IgD-negative memory B cell (primary cell): ENCODE results near the gene FBXO40. TPM values are rescaled to one million over a fixed set of nuclear protein-coding genes. Genes with fewer than 3 reads are reported as not detected.
"Not testable (repeated sequence)": the region's sequence is repeated elsewhere in the genome, so short reads cannot be mapped to it uniquely, and the experiment has no call there.

ENCODE experiments used
- H3K27ac Mint-ChIP-seq, 3 donors: one replicate each; pipeline ENCODE4 v1.8.0; 2020 to 2022; ENCODE audit warnings: mild to moderate bottlenecking in 3 of 3, mixed read lengths in 3 of 3, moderate library complexity in 1 of 3
- H3K27me3 Mint-ChIP-seq: one replicate; pipeline ENCODE4 v1.8.0; 2021; ENCODE audit warnings: mixed read lengths
- H3K36me3 Mint-ChIP-seq: one replicate; pipeline ENCODE4 v1.8.0; 2020; ENCODE audit warnings: mild to moderate bottlenecking, mixed read lengths
- H3K4me1 Mint-ChIP-seq, 3 donors: one replicate each; pipeline ENCODE4 v1.8.0; 2020 to 2022; ENCODE audit warnings: mixed read lengths in 3 of 3, mild to moderate bottlenecking in 1 of 3
- H3K4me3 Mint-ChIP-seq, 4 donors: one replicate each; pipeline ENCODE4 v1.8.0; 2020 to 2022; ENCODE audit warnings: mild to moderate bottlenecking in 4 of 4, mixed read lengths in 4 of 4, moderate library complexity in 3 of 4
- H3K9me3 Mint-ChIP-seq, 3 donors: one replicate each; pipeline ENCODE4 v1.8.0; 2020 to 2021; ENCODE audit warnings: mixed read lengths in 3 of 3, mild to moderate bottlenecking in 1 of 3
- polyA plus RNA-seq: library from polyadenylated mRNA; unstranded; fragments of 300-500 nt; fragmentation: Illumina TruSeq; gene quantifications from one replicate; pipeline ENCODE4 v1.2.3, GENCODE V29; 2021

Gene FBXO40, protein sequence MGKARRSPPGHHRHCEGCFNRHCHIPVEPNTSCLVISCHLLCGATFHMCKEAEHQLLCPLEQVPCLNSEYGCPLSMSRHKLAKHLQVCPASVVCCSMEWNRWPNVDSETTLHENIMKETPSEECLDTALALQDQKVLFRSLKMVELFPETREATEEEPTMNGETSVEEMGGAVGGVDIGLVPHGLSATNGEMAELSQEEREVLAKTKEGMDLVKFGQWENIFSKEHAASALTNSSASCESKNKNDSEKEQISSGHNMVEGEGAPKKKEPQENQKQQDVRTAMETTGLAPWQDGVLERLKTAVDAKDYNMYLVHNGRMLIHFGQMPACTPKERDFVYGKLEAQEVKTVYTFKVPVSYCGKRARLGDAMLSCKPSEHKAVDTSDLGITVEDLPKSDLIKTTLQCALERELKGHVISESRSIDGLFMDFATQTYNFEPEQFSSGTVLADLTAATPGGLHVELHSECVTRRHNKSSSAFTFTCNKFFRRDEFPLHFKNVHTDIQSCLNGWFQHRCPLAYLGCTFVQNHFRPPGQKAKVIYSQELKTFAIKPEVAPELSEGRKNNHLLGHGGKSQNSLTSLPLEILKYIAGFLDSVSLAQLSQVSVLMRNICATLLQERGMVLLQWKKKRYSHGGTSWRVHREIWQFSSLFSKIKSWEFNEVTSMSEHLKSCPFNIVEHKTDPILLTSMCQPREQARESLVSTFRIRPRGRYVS
- polyA plus RNA-seq: 0.18 TPM

DNA sequence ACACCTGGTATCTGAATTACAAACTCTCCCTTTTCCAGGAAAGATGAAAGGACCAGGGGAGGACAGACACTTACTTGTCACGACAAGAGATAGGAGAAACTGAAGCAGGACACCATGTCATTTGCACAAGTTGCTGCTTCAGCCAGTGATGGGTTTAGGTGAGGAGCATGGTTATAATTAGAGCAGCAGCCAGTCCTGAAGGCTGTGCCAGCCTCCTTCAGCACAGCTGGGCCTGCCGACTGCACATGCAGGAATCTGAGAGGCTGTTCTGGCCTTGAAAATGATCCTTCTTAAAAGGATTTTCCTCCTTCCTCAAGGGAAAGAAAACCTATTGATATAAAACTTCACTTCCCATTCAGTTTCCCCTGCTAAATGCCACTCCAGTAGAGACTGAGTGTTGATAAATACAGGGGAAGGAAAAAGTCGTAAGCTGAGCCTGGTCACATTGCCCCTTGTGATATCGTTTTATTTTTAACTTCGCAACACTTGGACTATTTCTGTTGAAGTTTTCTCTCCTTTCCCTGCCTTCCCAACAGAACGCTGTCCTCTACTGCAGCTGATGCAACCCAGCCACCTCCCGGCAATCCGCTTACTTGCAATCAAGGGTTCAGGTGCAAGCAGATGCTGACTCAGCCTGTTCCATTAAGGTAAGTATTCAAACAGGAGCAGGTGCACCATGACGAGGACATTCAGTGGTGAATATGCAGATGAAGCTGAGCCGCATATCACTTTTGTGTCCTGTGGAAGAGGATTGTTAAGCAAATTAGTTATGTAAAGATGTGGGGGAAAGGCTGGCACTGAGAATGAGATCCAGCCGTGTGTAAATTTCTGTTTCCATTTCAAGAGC, at the start of gene FBXO40:
TSS of gene FBXO40 (plus strand) at position 524 of the 847 bp plus-strand sequence. CDS start 27,197 bp downstream, outside the sequence.
- peaks cover 3% of the 10 kb centered on the region for H3K27me3 Mint-ChIP-seq
- H3K27ac Mint-ChIP-seq: no peak within 1 kb of the TSS
- peaks cover 6 to 10% (median 8%) of the 10 kb centered on the region in 3 donors for H3K4me1 Mint-ChIP-seq
- no peaks in the 10 kb centered on the region for H3K36me3 Mint-ChIP-seq
- H3K9me3 Mint-ChIP-seq: no peaks in the 10 kb centered on the region
- H3K4me3 Mint-ChIP-seq: peak within 1 kb of the TSS in 2 of 4 donors; percentile 40 to 82

DNA sequence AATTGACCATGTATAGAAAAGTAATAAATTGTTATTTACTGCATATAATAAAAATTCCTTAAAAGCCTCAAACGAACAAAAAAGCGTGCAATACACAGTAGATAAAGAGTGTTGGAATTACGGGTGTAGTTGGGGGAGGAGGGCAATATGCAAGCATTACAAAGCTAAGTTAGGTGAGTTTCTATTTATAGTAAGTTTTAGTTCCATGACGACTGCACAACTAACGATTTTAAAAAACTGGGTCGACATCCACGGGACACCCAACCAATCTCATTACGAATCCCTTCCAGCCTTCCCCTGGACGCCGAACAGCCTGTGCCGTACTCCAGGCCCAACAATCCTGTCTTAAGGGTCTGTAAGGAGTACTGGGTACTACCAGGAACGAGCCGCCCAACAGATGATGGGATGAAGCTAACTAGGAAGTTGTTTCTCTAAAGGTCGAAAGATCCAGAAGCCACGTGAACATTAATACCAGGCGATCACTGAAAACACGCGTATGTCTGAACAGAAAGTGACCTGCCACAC, 48.1 kb upstream of the FBXO40 start:
- peak overlapping the region in 1 of 3 donors; percentile 20 for H3K27ac Mint-ChIP-seq
- no peaks in the 10 kb centered on the region for H3K9me3 Mint-ChIP-seq
- peak overlapping the region; percentile 83 to 95 (median 90) for H3K4me3 Mint-ChIP-seq
- no peaks in the 10 kb centered on the region for H3K27me3 Mint-ChIP-seq
- peaks cover 16 to 23% (median 22%) of the 10 kb centered on the region in 3 donors for H3K4me1 Mint-ChIP-seq
- H3K36me3 Mint-ChIP-seq: peaks cover 5% of the 10 kb centered on the region

DNA sequence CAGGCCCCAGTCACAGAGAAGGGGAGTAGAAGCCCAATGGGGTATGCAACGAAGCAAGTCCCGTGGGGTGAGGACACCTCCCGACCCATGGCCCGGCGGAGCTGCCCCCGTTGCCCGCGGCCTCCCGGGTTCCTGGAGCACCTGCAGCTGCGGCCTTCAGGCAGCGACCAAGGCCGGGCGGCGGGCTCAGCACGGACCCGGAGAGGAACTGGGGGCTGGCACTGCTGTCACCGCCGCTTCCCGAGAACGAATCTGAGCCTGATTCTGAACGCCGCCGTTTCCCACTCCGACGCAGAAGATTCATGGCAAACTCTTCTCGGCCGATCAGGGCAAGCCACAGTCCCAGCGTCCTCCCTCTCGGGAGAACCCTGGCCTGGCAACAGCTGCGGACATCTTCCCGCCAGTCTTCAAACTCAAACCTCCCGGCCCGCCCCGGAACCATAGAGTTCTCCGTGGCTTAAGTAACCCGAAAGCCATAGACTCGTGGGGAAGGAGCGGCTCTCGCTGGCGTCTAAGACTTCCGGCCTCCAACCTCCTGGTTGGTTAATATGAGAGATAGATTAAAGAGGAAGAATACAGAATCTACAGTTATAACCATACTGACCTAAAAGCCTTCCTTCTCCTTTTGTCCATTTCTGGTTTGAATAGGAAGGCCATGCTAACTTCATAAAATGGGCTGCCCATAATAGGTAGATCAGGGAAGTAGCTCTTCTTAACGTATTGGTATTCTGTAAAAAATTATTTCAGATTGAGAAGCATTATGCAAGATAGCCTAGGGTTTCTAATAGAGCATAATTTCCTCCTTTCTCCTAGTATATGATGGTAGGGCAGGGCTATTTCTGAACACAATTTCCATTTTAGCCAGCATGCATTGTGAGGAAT, 47.4 kb upstream of the FBXO40 start, which contains the start of gene POLQ:
TSS of gene POLQ (minus strand) at position 415 of the 882 bp plus-strand sequence. CDS start at position 304, 111 bp downstream.
- Mint-ChIP-seq H3K4me1 (peaks cover 16 to 23% (median 22%) of the 10 kb centered on the region in 3 donors), H3K27ac (peak within 1 kb of the TSS; percentile 77 to 95 (median 95)), H3K27me3 (no peaks in the 10 kb centered on the region), H3K9me3 (no peaks in the 10 kb centered on the region), H3K36me3 (peaks cover 6% of the 10 kb centered on the region), H3K4me3 (peak within 1 kb of the TSS; percentile 83 to 97 (median 96))

DNA sequence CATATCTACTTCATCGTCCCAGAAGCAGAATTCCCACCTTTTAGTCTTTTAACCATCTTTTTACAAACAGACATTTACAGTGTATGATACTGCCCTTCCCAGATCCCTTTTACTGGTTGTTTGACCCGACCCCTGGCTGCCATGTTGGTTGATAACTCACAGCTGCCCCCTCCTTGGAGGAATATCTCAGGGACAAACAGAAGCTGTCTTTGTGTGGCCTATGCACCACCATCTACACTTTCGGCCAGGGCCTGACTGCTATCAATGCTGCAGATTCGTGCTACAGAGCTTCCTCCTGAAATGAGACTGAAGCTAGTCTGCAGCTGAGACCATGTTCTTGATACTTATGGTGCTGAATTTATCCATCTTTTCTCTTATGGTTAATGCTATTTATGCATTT, 40.8 kb upstream of the FBXO40 start:
- H3K27ac Mint-ChIP-seq: peak overlapping the region in 1 of 3 donors; percentile 74
- peaks cover 3% of the 10 kb centered on the region for H3K27me3 Mint-ChIP-seq
- peak overlapping the region in 1 of 4 donors; percentile 2 for H3K4me3 Mint-ChIP-seq

DNA sequence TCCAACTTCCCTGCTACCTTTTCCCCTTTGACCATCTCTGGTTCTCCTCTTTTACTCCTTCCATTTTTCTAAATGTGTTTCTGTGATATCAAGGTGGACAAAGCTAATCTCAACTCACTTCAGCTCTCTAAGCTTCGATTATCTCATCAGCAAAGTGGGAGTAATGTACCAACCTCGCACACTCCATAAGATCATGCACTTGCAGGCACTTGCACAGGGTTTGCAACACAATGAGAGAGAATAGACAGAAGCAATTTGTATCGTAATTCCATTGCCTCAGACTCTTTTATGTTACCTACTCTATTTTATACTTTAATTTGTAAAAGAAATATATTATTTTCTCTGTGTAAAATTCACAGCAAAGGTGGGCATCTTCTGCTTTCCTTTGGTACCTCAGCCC, 40.4 kb upstream of the FBXO40 start:
- Mint-ChIP-seq H3K27ac (peak overlapping the region in 1 of 3 donors; percentile 74), H3K4me3 (peak overlapping the region in 1 of 4 donors; percentile 2), H3K4me1 (peaks cover 6 to 19% (median 6%) of the 10 kb centered on the region in 3 donors), H3K9me3 (no peaks in the 10 kb centered on the region), H3K36me3 (peaks cover 5% of the 10 kb centered on the region), H3K27me3 (peaks cover 3% of the 10 kb centered on the region)

More for the DNA sequence above, 40.8 kb upstream of the FBXO40 start:
- Mint-ChIP-seq H3K36me3 (peaks cover 5% of the 10 kb centered on the region), H3K4me1 (peaks cover 6 to 19% (median 6%) of the 10 kb centered on the region in 3 donors), H3K9me3 (no peaks in the 10 kb centered on the region)

DNA sequence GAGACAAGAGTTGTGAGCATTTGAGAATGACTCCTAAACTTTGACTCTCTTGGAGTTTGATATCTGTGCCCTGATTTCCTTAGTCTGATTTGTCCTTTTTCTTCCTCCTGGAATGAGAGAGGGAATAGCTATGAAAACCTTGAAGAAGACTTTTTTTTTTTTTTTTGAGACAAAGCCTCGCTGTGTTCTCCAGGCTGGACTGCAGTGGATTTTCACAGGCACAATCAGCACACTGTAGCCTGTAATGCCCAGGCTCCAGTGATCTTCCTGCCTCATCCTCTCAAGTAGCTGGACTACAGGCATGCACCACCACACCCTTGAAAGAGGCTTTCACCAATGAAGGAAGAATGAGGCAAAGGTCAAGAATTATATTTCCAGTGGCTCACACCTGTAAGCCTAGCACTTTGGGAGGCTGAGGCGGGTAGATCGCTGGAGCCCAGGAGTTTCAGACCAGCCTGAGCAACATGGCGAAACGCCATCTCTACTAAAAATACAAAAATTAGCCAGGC, 35.7 kb upstream of the FBXO40 start:
- peaks cover 8% of the 10 kb centered on the region for H3K27me3 Mint-ChIP-seq
- H3K4me3 Mint-ChIP-seq: no peak overlapping the region
- H3K27ac Mint-ChIP-seq: no peak overlapping the region
- no peaks in the 10 kb centered on the region for H3K9me3 Mint-ChIP-seq
- H3K4me1 Mint-ChIP-seq: peaks cover 0 to 5% (median 0%) of the 10 kb centered on the region in 3 donors
- peaks cover 5% of the 10 kb centered on the region for H3K36me3 Mint-ChIP-seq

DNA sequence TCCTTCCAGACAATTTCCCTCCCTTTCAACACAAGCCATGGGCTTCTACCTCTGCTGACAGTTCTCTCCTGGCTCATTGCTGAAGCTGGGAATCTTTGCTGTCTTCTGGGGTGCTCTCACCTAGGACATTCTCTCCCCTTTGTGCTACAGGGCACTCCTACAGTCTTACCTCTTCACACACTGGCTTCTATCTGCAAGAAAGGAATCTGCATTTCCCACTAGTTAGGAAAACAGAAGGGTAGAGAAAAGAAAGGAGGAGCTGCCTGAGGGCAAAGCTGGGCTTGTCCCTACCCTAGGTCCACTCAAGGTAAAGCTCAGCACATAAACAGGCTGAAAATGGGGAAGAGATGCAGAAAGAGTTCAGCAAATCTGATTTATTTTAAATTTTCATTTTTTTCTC, 31.0 kb upstream of the FBXO40 start:
- Mint-ChIP-seq H3K27ac (no peak overlapping the region), H3K4me3 (no peak overlapping the region), H3K4me1 (no peaks in the 10 kb centered on the region), H3K9me3 (no peaks in the 10 kb centered on the region), H3K27me3 (peaks cover 10% of the 10 kb centered on the region), H3K36me3 (peaks cover 3% of the 10 kb centered on the region)

DNA sequence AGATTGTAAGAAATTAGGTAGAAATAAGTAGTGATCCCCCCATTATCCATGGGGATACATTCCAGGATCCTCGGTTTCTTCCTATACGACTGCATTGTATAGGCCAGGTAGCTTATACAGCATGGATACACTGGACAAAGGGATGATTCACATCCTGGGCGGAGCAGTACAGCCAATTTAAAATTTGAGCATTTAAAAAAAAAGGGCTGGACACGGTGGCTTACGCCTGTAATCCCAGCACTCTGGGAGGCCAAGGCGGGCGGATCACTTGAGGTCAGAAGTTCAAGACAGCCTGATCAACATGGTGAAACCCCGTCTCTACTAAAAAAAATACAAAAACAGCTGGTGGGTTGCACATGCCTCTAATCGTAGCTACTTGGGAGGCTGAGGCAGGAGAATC, 26.4 kb upstream of the FBXO40 start:
- Mint-ChIP-seq H3K4me1 (no peaks in the 10 kb centered on the region), H3K27me3 (peaks cover 3% of the 10 kb centered on the region), H3K27ac (no peak overlapping the region), H3K36me3 (no peaks in the 10 kb centered on the region), H3K9me3 (no peaks in the 10 kb centered on the region), H3K4me3 (no peak overlapping the region)

DNA sequence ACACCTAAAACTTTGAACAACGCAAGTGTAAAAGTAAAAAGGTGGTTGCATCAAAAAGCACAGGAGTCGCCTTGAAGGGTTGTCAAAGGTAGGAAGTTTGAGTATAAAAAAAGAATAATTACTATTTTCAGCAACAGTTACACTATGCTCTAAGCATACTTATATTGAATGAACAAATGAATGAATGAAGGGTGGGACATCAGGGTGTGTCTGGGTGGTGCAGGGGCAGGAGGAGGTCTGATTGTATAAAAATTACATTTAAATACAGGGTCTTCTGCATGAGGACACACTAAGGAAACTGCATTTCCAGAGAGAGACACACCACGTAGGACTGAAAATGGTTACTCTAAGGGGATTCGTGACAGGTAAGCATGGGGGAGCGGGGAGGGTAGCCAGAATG, 25.5 kb upstream of the FBXO40 start, which contains the start of gene ARGFX:
TSS of gene ARGFX (plus strand) at position 301 of the 400 bp plus-strand sequence. CDS start 2,765 bp downstream, outside the sequence.
- peaks cover 4% of the 10 kb centered on the region for H3K27me3 Mint-ChIP-seq
- no peaks in the 10 kb centered on the region for H3K4me1 Mint-ChIP-seq
- H3K4me3 Mint-ChIP-seq: no peak within 1 kb of the TSS
- H3K27ac Mint-ChIP-seq: no peak within 1 kb of the TSS
- no peaks in the 10 kb centered on the region for H3K36me3 Mint-ChIP-seq
- no peaks in the 10 kb centered on the region for H3K9me3 Mint-ChIP-seq

DNA sequence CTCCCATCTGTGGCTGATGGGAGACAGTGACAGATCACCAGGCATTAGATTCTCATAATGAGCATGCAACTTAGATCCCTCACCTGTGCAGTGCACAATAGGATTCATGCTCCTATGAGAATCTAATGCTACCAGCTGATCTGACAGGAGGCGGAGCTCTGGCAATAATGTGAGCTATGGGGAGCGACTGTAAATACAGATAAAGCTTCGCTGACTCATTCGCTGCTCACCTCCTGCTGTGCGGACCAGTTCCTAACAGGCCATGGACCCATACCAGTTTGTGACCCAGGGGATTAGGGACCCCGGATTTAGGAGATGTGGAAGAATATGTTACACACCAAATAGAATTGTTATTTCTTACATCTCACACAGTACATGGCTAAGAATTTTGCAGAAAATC, 18.7 kb upstream of the FBXO40 start:
- Mint-ChIP-seq H3K4me1 (no peaks in the 10 kb centered on the region), H3K4me3 (no peak overlapping the region), H3K27me3 (peaks cover 2% of the 10 kb centered on the region), H3K36me3 (no peaks in the 10 kb centered on the region), H3K27ac (no peak overlapping the region), H3K9me3 (no peaks in the 10 kb centered on the region)

DNA sequence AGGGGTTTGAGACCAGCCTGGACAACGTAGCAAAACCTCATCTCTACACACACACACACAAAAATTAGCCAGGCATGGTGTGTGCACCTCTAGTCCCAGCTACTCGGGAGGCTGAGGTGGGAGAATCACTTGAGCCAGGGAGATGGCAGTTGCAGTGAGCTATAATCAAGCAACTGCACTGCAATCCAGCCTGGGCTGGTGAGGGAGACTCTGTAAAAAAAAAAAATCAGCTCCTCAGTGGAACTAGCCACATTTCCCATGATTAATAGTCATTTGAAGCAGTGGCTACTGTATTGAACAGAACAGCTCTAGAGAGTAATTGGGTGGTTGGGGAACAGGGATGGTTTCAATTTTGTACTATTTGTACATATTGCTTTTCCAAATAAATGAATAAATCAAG, 11.5 kb upstream of the FBXO40 start:
- Mint-ChIP-seq H3K4me3 (no peak overlapping the region), H3K9me3 (no peaks in the 10 kb centered on the region), H3K36me3 (peaks cover 2% of the 10 kb centered on the region), H3K27me3 (peaks cover 17% of the 10 kb centered on the region), H3K27ac (no peak overlapping the region), H3K4me1 (peaks cover 0 to 3% (median 2%) of the 10 kb centered on the region in 3 donors)

DNA sequence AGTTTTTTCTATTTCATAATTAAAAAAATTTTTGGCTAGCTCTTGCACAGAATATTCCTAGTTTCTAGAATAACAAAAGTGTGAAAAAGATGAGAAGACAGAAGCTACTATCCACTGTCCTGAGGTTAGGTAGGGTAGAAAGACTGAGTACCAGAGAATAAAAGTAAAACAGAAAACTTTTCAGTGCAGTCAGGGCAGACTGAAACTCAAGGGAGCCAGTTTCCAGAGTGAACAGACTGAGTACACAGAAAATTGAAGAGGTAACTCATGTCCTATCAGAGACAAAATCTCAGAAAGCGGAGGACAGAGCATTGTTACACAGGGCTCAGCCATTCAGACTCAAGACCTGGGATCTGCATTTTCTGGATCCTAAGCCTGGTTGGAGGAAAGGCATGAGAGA, 8.8 kb upstream of the FBXO40 start:
- H3K27ac Mint-ChIP-seq: no peak overlapping the region
- peaks cover 23% of the 10 kb centered on the region for H3K27me3 Mint-ChIP-seq
- H3K4me3 Mint-ChIP-seq: peak overlapping the region in 1 of 4 donors; percentile 32
- no peaks in the 10 kb centered on the region for H3K9me3 Mint-ChIP-seq
- peaks cover 2% of the 10 kb centered on the region for H3K36me3 Mint-ChIP-seq
- peaks cover 0 to 3% (median 2%) of the 10 kb centered on the region in 3 donors for H3K4me1 Mint-ChIP-seq

DNA sequence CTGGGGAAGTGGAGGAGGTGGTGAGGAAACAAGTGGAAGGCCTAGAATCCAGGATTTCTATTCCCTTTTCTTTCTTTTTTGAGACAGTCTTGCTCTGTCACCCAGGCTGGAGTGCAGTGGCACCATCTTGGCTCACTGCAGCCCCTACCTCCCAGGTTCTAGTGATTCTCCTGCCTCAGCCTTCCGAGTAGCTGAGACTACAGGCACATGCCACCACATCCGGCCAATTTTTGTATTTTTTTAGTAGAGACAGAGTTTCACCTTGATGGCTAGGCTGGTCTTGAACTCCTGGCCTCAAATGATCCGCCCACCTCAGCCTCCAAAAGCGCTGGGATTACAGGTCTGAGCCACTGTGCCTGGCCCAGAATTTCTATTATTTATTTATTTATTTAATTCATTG, 627 bp downstream of the FBXO40 start:
- Mint-ChIP-seq H3K4me1 (peaks cover 6 to 10% (median 8%) of the 10 kb centered on the region in 3 donors), H3K4me3 (peak overlapping the region in 1 of 4 donors; percentile 40)
- H3K27ac Mint-ChIP-seq, H3K9me3 Mint-ChIP-seq, H3K36me3 Mint-ChIP-seq, H3K27me3 Mint-ChIP-seq: not testable (repeated sequence)
